Hepatocyte (in vitro differentiated cells): ENCODE measurements around the gene E2F3. TPM values are rescaled to one million over a fixed set of nuclear protein-coding genes. Genes with fewer than 3 reads are reported as not detected.

Experiments used
- DNase-seq: peaks from one replicate; pipeline ENCODE4 v3.0.0-alpha.2; 2016; ENCODE audit warnings: low spot score
- H2AFZ ChIP-seq: fragments of 200-600 bp; sonication (generic); 2 replicates; pipeline ENCODE4 v1.6.0; 2016; ENCODE audit warnings: antibody characterized with exemption, mild to moderate bottlenecking
- H3K27ac ChIP-seq: fragments of 200-600 bp; sonication (generic); 2 replicates; pipeline ENCODE4 v1.5.1; 2016; ENCODE audit warnings: mild to moderate bottlenecking
- H3K27me3 ChIP-seq: fragments of 200-600 bp; sonication (generic); 2 replicates; pipeline ENCODE4 v1.6.1; 2016
- H3K36me3 ChIP-seq: fragments of 200-600 bp; sonication (generic); replicated peaks from 2 replicates; pipeline ENCODE4 v1.5.1; 2016; ENCODE audit warnings: low read depth; ENCODE audit not compliant: insufficient read depth
- H3K4me1 ChIP-seq: fragments of 200-600 bp; sonication (generic); 2 replicates; pipeline ENCODE4 v1.5.1; 2016; ENCODE audit warnings: mild to moderate bottlenecking, moderate library complexity; ENCODE audit not compliant: insufficient read depth
- H3K4me2 ChIP-seq: fragments of 200-600 bp; sonication (generic); 2 replicates; pipeline ENCODE4 v1.6.0; 2016
- H3K4me3 ChIP-seq: fragments of 200-600 bp; sonication (generic); 2 replicates; pipeline ENCODE4 v1.5.1; 2016; ENCODE audit warnings: mild to moderate bottlenecking
- H3K79me2 ChIP-seq: fragments of 200-600 bp; sonication (generic); 2 replicates; pipeline ENCODE4 v1.6.0; 2017; ENCODE audit warnings: mild to moderate bottlenecking
- H3K9me2 ChIP-seq: fragments of 200-600 bp; sonication (generic); replicated peaks from 2 replicates; pipeline ENCODE4 v1.6.0; 2017; ENCODE audit warnings: mild to moderate bottlenecking; ENCODE audit not compliant: insufficient read depth
- H3K9me3 ChIP-seq: fragments of 200-600 bp; sonication (generic); 2 replicates; pipeline ENCODE4 v1.5.1; 2016; ENCODE audit warnings: low read depth, mild to moderate bottlenecking
- H4K20me1 ChIP-seq: fragments of 200-600 bp; sonication (generic); 2 replicates; pipeline ENCODE4 v1.6.0; 2016; ENCODE audit warnings: mild to moderate bottlenecking; ENCODE audit not compliant: insufficient read depth, poor library complexity, severe bottlenecking
- EZH2 ChIP-seq: fragments of 200-600 bp; sonication (generic); IDR thresholded peaks from 2 replicates; pipeline ENCODE4 v1.6.1; 2016; ENCODE audit warnings: antibody characterized with exemption, mild to moderate bottlenecking, borderline replicate concordance
- EZH2phosphoT487 ChIP-seq: fragments of 200-600 bp; sonication (generic); IDR thresholded peaks from one replicate; pipeline ENCODE4 v1.6.1; 2018; ENCODE audit warnings: antibody characterized with exemption, mild to moderate bottlenecking, low read depth, moderate library complexity; ENCODE audit not compliant: unreplicated experiment, severe bottlenecking
- WGBS: methylation state at CpG from one replicate; pipeline ENCODE4 v1.1.6; 2016; ENCODE audit warnings: low lambda C conversion rate; ENCODE audit errors: missing lambda C conversion rate; 5-methylcytosine and 5-hydroxymethylcytosine counted together
- polyA plus RNA-seq: library from polyadenylated mRNA; unstranded; fragments of >200 nt; fragmentation: Nextera tagmentation; extraction: Ambion mirVana; gene quantifications from 2 replicates; pipeline ENCODE4 v1.2.1, GENCODE V29; 2016
- total RNA-seq: library from RNA; depleted of rRNA; stranded (reverse); fragments of >200 nt; gene quantifications from 2 replicates; pipeline ENCODE4 v1.2.3, GENCODE V29; 2014
- TF ChIP-seq, protein P1 (sequence below): fragments of 200-600 bp; sonication (generic); IDR thresholded peaks from 2 replicates; pipeline ENCODE4 v1.5.1; 2016; ENCODE audit warnings: antibody characterized with exemption, mild to moderate bottlenecking; ENCODE audit not compliant: poor library complexity

The E2F3 gene
- total and polyA plus RNA-seq, 2 experiments from 2014 or later: 8.4 to 13.3 TPM

DNA sequence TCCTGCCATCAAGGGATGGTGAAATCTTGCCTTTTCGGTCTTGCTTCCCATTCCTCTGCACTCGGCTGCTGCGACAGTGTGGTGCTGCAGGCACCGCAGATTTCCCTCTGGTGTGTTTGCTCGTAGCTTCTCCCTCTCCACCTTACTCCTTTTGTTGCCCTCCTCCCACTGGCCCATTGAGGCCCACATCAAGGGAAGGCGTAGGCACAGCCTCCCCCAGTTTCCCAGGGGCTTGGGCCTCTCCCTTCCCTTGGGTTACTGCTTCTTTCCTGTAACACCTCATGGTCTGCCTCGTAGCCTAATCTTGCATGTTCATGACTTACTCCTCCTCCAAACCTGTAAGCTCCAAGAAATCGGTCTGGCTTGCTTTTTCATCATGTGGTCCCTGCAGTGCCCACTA lies 9.9 kb downstream of the E2F3 start:
- H3K9me3 ChIP-seq: no peaks in the 10 kb centered on the region
- peaks cover 16% of the 10 kb centered on the region for H4K20me1 ChIP-seq
- H3K36me3 ChIP-seq: no peaks in the 10 kb centered on the region
- no peak overlapping the region for H3K4me3 ChIP-seq
- WGBS: 98% methylated on average over 8 of the region's 8 CpGs
- DNase-seq: no peak
- H3K4me1 ChIP-seq: peaks cover 7% of the 10 kb centered on the region
- H3K27ac ChIP-seq: no peak overlapping the region
- H3K4me2 ChIP-seq: no peak overlapping the region
- peaks cover 95% of the 10 kb centered on the region for H3K79me2 ChIP-seq
- H2AFZ ChIP-seq: no peak overlapping the region
- TF ChIP-seq EZH2 (no peak), EZH2phosphoT487 (no peak)
- TF ChIP-seq, protein P1, sequence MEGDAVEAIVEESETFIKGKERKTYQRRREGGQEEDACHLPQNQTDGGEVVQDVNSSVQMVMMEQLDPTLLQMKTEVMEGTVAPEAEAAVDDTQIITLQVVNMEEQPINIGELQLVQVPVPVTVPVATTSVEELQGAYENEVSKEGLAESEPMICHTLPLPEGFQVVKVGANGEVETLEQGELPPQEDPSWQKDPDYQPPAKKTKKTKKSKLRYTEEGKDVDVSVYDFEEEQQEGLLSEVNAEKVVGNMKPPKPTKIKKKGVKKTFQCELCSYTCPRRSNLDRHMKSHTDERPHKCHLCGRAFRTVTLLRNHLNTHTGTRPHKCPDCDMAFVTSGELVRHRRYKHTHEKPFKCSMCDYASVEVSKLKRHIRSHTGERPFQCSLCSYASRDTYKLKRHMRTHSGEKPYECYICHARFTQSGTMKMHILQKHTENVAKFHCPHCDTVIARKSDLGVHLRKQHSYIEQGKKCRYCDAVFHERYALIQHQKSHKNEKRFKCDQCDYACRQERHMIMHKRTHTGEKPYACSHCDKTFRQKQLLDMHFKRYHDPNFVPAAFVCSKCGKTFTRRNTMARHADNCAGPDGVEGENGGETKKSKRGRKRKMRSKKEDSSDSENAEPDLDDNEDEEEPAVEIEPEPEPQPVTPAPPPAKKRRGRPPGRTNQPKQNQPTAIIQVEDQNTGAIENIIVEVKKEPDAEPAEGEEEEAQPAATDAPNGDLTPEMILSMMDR: no peak
- H3K27me3 ChIP-seq: no peaks in the 10 kb centered on the region
- H3K9me2 ChIP-seq: no peaks in the 10 kb centered on the region

DNA sequence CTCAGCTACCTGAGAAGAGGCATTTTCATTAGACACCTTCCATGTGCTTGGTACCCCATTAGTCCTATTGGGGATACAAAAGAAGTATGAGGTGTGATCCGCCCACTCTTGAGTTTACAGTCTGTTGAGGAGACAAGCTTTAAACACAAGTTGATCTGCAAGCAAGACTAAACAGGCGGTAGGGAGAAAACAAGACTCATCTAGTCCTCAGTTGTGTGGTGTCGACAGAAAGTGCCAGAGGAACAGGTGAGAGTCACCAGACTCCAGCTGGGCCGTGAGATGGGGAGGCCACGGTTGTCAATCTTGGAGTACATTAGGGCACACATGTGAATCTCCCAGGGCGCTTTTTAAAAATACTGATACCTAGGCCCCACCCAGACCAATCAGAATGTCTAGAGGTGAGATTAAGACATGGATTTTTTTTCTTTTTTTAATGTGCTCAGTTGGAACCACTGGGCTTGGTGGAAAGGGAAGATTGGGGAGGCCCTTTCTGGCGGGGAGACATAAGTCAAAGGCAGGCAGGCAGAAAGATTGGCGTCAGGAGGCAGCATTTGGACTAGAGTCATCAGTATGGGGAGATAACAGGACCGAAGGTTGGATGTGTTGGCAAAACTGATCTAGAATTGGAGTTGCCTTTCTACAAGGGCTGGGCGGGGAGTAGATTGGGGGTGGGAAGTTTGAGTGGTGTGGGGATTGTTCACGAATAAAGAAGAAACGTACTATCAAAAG lies 10.4 kb downstream of the E2F3 start:
- no peak overlapping the region for H3K27ac ChIP-seq
- no peaks in the 10 kb centered on the region for H3K36me3 ChIP-seq
- no peak overlapping the region for H3K4me2 ChIP-seq
- H3K9me2 ChIP-seq: no peaks in the 10 kb centered on the region
- DNase-seq: no peak
- peaks cover 11% of the 10 kb centered on the region for H3K4me1 ChIP-seq
- no peaks in the 10 kb centered on the region for H3K9me3 ChIP-seq
- WGBS: 95% methylated on average over 12 of the region's 12 CpGs
- peaks cover 16% of the 10 kb centered on the region for H4K20me1 ChIP-seq
- no peaks in the 10 kb centered on the region for H3K27me3 ChIP-seq
- TF ChIP-seq, protein P1: no peak
- TF ChIP-seq EZH2 (no peak), EZH2phosphoT487 (no peak)
- H3K4me3 ChIP-seq: no peak overlapping the region
- peaks cover 95% of the 10 kb centered on the region for H3K79me2 ChIP-seq
- no peak overlapping the region for H2AFZ ChIP-seq

DNA sequence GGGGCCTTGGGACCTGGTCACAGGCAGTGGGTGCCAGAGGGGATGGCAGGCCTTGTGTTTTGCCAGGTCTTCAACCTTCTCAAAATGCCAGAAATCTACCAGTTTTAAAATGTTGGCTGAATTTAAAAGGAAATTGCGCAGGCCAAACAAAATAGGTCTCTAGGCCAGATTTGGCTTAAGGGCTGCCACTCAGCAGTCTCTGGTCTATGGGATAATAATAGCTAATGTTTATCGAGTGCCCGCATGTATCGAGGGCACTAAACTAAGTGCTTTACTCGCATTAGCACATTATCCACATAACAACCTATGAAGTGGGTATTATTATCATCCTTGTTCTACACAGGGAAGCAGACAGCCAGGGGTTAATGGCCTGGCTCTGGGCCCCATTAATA lies 11.0 kb downstream of the E2F3 start:
- WGBS: 98% methylated on average over 5 of the region's 5 CpGs
- no peak for DNase-seq
- peaks cover 16% of the 10 kb centered on the region for H4K20me1 ChIP-seq

More for the DNA sequence above, 11.0 kb downstream of the E2F3 start:
- H3K9me3 ChIP-seq: no peaks in the 10 kb centered on the region
- H2AFZ ChIP-seq: no peak overlapping the region
- no peak overlapping the region for H3K27ac ChIP-seq
- peaks cover 11% of the 10 kb centered on the region for H3K4me1 ChIP-seq
- no peak overlapping the region for H3K4me3 ChIP-seq
- TF ChIP-seq, protein P1: no peak
- no peak for TF ChIP-seq EZH2
- no peak for TF ChIP-seq EZH2phosphoT487
- H3K36me3 ChIP-seq: no peaks in the 10 kb centered on the region
- peaks cover 95% of the 10 kb centered on the region for H3K79me2 ChIP-seq
- no peaks in the 10 kb centered on the region for H3K27me3 ChIP-seq
- H3K9me2 ChIP-seq: no peaks in the 10 kb centered on the region
- H3K4me2 ChIP-seq: no peak overlapping the region
